LNCaP clone FGC (cell line): Measurements from ENCODE around the gene UNK.

Experiments
- DNase-seq: peaks from one replicate; pipeline ENCODE4 v3.0.0-alpha.2; 2011; ENCODE audit warnings: low read depth
- H3K4me3 ChIP-seq: 2 replicates; pipeline ENCODE4 v1.5.1; 2011; ENCODE audit warnings: mild to moderate bottlenecking, low read depth, low read length, control low read depth
- CTCF ChIP-seq: IDR thresholded peaks from 2 replicates; pipeline ENCODE4 v1.5.1; 2012; ENCODE audit warnings: mild to moderate bottlenecking; ENCODE audit not compliant: control insufficient read depth, insufficient read depth; ENCODE audit errors: extremely low read depth

The UNK gene

DNA sequence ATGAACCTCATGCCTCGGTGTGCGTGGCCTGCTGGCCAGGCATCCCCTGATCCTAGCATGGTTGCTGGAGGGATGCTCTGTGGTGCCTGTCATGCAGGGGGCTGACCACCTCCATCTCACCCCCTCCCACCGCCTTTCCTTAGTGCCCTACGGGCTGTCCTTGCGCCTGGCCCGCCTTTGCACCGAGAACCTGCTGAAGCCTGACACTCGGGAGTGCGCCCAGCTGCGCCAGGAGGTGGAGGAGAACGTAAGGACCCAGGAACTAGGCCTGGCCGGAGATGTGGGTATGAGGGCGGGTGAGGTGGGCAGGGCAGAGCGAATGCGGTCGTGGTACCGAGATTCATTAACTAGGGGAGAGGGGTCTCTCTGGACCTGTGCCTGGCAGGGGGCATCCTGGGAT lies 44.4 kb upstream of the UNK start:
- DNase-seq, result no peak
- no peak for TF ChIP-seq CTCF
- H3K4me3 ChIP-seq, result no peak overlapping the region

DNA sequence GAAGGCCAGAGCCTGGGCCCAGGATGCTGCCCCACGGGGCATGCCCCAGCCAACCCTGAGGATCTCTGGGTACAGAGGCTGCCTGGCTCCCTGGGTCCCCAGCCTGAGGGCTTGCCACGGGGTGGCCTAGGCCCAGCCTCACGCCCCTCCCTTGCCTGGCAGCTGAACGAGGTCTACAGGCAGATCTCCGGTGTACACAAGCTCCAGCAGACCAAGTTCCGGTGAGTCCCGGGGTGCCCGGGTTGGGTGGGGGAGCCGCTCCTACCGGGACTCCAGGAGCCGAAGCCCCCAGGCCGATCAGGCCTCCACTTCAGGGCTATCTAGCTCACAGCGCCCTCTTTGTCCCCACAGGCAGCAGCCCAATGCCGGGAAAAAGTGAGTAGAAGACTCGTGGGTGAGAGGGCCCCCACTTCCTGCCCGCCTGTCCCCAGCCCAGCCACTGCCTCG lies 44.0 kb upstream of the UNK start:
- TF ChIP-seq CTCF, result no peak
- no peak for DNase-seq
- no peak overlapping the region for H3K4me3 ChIP-seq

DNA sequence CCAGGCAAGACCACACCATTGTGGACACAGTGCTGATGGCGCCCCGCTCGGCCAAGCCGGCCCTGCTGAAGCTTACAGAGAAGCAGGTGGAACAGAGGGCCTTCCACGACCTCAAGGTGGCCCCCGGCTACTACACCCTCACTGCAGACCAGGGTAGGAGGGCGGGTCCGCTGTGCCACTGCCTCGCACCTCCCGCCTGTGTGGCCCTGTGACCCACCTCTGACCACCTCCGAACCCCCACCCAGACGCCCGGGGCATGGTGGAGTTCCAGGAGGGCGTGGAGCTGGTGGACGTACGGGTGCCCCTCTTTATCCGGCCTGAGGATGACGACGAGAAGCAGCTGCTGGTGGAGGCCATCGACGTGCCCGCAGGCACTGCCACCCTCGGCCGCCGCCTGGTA lies 42.3 kb upstream of the UNK start:
- no peak overlapping the region for H3K4me3 ChIP-seq
- no peak for TF ChIP-seq CTCF
- DNase-seq, result no peak

GRCh38 chr17:75743625-75744206 lies 40.9 kb upstream of the UNK start:
- DNase-seq, result no peak
- no peak for TF ChIP-seq CTCF

DNA sequence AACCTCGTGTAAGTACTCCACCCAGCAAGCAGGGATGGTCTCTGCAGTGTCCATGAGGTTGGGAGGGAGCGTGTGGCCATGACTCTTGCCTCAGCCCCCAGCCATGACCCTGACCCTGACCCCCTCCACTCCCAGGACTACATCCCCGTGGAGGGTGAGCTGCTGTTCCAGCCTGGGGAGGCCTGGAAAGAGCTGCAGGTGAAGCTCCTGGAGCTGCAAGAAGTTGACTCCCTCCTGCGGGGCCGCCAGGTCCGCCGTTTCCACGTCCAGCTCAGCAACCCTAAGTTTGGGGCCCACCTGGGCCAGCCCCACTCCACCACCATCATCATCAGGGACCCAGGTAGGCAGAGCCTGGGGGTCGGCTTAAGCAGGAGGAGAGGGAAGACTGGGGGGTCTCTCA lies 35.9 kb upstream of the UNK start:
- no peak for TF ChIP-seq CTCF
- no peak for DNase-seq

More at GRCh38 chr17:75743625-75744206, 40.9 kb upstream of the UNK start:
- no peak overlapping the region for H3K4me3 ChIP-seq

DNA sequence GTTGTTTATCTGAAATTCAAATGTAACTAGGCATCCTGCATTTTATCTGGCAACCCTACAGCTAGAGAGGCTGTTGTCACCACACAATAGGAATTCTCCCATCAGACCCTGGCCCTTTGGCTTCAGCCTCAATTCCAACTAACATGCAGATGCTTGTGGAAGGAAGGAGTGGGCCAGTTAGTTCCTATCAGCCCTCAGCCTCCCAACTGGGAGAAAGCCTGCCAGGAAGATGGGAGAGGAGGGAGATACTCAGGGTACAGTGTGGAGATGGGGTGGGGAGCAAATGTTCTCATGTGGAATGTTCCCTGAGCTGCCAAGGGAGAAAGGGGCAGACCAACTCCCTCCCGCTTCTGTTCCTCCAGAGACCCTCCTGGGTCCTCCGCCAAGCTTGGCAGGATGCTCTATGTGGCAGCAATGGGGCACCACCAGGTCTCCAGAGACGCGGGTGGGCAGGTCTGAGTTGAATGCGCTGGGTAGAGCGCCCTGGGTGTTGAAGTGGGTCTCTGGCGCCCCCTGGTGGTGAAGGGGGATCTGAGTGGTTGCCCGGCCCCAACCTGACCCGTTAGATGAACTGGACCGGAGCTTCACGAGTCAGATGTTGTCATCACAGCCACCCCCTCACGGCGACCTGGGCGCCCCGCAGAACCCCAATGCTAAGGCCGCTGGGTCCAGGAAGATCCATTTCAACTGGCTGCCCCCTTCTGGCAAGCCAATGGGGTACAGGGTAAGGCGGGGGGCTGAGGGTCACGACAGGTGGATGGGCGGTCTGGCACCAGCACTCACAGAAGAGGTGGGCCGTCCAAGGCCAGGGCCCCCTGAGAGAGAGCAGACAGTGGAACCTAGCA lies 34.8 kb upstream of the UNK start:
- TF ChIP-seq CTCF, result peak; percentile 84
- no peak for DNase-seq
- no peak overlapping the region for H3K4me3 ChIP-seq

More for the DNA sequence above, 35.9 kb upstream of the UNK start:
- no peak overlapping the region for H3K4me3 ChIP-seq
